Measurements from ENCODE around the gene PBX1. TPM values are rescaled to one million over a fixed set of nuclear protein-coding genes. Genes with fewer than 3 reads are reported as not detected.

Gene PBX1
- total and polyA plus RNA-seq, 2 of the 4 experiments (the other 2 are of a cell fraction): 13.9 to 17.9 TPM

DNA sequence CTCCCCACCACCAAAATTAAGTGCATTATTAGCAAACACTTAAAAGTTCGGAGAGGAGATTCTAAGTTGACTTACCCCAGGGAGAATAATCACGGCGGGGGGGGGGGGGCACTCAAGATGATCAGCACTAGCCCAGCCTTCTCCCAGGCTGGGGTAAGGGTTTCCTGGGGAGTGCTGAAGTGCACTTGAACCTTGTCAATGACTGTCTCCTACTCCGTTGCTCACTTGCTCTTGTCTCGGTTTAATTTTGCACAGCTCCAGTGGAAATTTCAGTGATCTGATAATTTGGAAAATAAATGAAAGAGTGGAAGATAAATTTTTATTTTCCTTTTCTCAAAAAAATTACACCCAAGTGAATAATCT lies 59.2 kb downstream of the PBX1 start:
- intact Hi-C loops (cut with micrococcal nuclease): loop anchor here (1.0 to 10.0 kb wide), 4 partner anchors 106 to 1203 kb away; no protein-coding TSS in a partner anchor
- WGBS, 2 experiments (ENCODE audit: extremely low coverage in 2 of 2, insufficient read length in 1 of 2): no CpG with 5 or more reads among the region's 5 CpGs
- H3K9ac ChIP-seq (ENCODE audit: low read depth, low read length): no peak overlapping the region
- H3K4ac ChIP-seq (ENCODE audit: low read depth, low read length): no peak overlapping the region
- no peak overlapping the region for H3K23ac ChIP-seq (ENCODE audit: low read depth, low read length)
- no peak overlapping the region for H3K18ac ChIP-seq (ENCODE audit: low read depth, low read length)
- H3K36me3 ChIP-seq (ENCODE audit: control insufficient read depth, insufficient read depth, low read length): peaks cover 2% of the 10 kb centered on the region; the same call in 1 of the 2 replicates
- H3K27ac ChIP-seq (ENCODE audit: insufficient read depth, low read length): no peak overlapping the region
- POLR2A ChIA-PET (ENCODE audit: unreplicated experiment): interaction anchor here (0.5 kb wide), 1 partner anchor 107 kb away, joined by 3 read pairs; no protein-coding TSS in a partner anchor
- no peak overlapping the region for H3K56ac ChIP-seq (ENCODE audit: extremely low read depth, insufficient read depth, low read length)
- H3K9me3 ChIP-seq (ENCODE audit: control insufficient read depth, insufficient read depth, low read length): no peaks in the 10 kb centered on the region
- in situ Hi-C loops (cut with MboI; ENCODE audit: low sequenced_read_pairs): loop anchor here (10.0 kb wide), 1 partner anchor 167 kb away; no protein-coding TSS in a partner anchor
- peaks cover 8 to 9% of the 10 kb centered on the region in 2 experiments; a peak in 3 of 4 replicates for H3K79me1 ChIP-seq (ENCODE audit: low read depth in 1 of 2, low read length in 2 of 2)
- no peak for DNase-seq
- H2AK9ac ChIP-seq (replicated peaks; ENCODE audit: low read depth, low read length, poor library complexity): no peak overlapping the region
- H3K4me2 ChIP-seq (ENCODE audit: low read depth, low read length): no peak overlapping the region
- H4K20me1 ChIP-seq (ENCODE audit: insufficient read depth, low read length): no peaks in the 10 kb centered on the region
- no peak overlapping the region for H2BK20ac ChIP-seq (ENCODE audit: low read depth, low read length)
- no peaks in the 10 kb centered on the region; the same call in 1 of the 2 replicates for H3K9me1 ChIP-seq (ENCODE audit: insufficient read depth, low read length)
- no peaks in the 10 kb centered on the region for H3K27me3 ChIP-seq (ENCODE audit: control insufficient read depth, insufficient read depth, low read length)
- no peak overlapping the region for H2BK120ac ChIP-seq (ENCODE audit: low read depth, low read length)
- CTCF ChIA-PET: interaction anchor here (0.9 to 1.3 kb wide), 5 partner anchors 13 to 171 kb away, joined by 3 to 5 read pairs (median 4); no protein-coding TSS in a partner anchor
- no peak overlapping the region for H2BK15ac ChIP-seq (ENCODE audit: low read depth, low read length)
- H3K14ac ChIP-seq (replicated peaks; ENCODE audit: low read depth, low read length): no peak overlapping the region
- H2AFZ ChIP-seq (replicated peaks; ENCODE audit: low read length, poor library complexity): no peak overlapping the region
- no peak overlapping the region for H4K91ac ChIP-seq (ENCODE audit: insufficient read depth, low read depth, low read length)
- H4K5ac ChIP-seq (ENCODE audit: low read depth, low read length): no peak overlapping the region
- no peak for ATAC-seq (ENCODE audit: low read depth)
- BruUV-seq (replicated peaks): no TSS peak
- H3K4me1 ChIP-seq (ENCODE audit: control insufficient read depth, insufficient read depth, low read length): peaks cover 11% of the 10 kb centered on the region; the same call in 1 of the 2 replicates
- H3K4me3 ChIP-seq (ENCODE audit: insufficient read depth, low read depth, low read length): no peak overlapping the region
- no peak overlapping the region for H4K8ac ChIP-seq (ENCODE audit: low read depth in 2 of 2, low read length in 2 of 2)
- TF ChIP-seq CHD1 (IDR thresholded peaks at IDR 0.05; ENCODE audit: low read depth, low read length): no peak
- TF ChIP-seq MXI1 (IDR thresholded peaks at IDR 0.05; ENCODE audit: borderline replicate concordance, low read depth, low read length): no peak
- TF ChIP-seq MAFK (IDR thresholded peaks at IDR 0.05; ENCODE audit: low read depth, low read length): no peak
- no peak for TF ChIP-seq NFE2L2 (IDR thresholded peaks at IDR 0.05; ENCODE audit: low read depth, low read length)
- no peak for TF ChIP-seq CEBPB (IDR thresholded peaks at IDR 0.05; ENCODE audit: low read depth, low read length)
- TF ChIP-seq SMC3 (IDR thresholded peaks at IDR 0.05; ENCODE audit: low read depth, low read length): no peak
- TF ChIP-seq RAD21 (IDR thresholded peaks at IDR 0.05; ENCODE audit: low read length): no peak
- TF ChIP-seq BHLHE40 (IDR thresholded peaks at IDR 0.05; ENCODE audit: low read depth, low read length): no peak
- no peak for TF ChIP-seq MAZ (IDR thresholded peaks at IDR 0.05; ENCODE audit: borderline replicate concordance, low read depth, low read length)
- no peak for TF ChIP-seq RCOR1 (IDR thresholded peaks at IDR 0.05; ENCODE audit: insufficient replicate concordance, low read length)
- no peak for TF ChIP-seq USF2 (IDR thresholded peaks at IDR 0.05; ENCODE audit: low read depth, low read length)
- no peak overlapping the region for H2BK5ac ChIP-seq (ENCODE audit: low read depth, low read length, poor library complexity, severe bottlenecking)
- no peak overlapping the region for H2AK5ac ChIP-seq (ENCODE audit: low read depth, low read length)
- dilution Hi-C loops (cut with HindIII; ENCODE audit: low sequenced_read_pairs, unreplicated experiment): no loop called here
